UCSD-AML1 (cell line): ENCODE measurements around the gene IL36A.
A peak's percentile ranks its signal among the peaks of the same experiment; 100 is the strongest.

Source experiments
- DNase-seq: peaks from one replicate; lab custom pipeline; 2025; ENCODE audit not compliant: unreplicated experiment; lab: John Stamatoyannopoulos, UW

Gene IL36A

GRCh38 chr2:113005030-113005509 lies at the start of gene IL36A:
Gene IL36A (plus strand): TSS chr2:113005459. CDS start chr2:113005872, 413 bp downstream.
- DNase-seq, result no peak

GRCh38 chr2:112957511-112957910 lies 47.7 kb upstream of the IL36A start:
- no peak for DNase-seq

GRCh38 chr2:112958428-112959108 lies 46.7 kb upstream of the IL36A start:
- no peak for DNase-seq

- no peak for DNase-seq
Observed at GRCh38 chr2:112959109-112959812, 46.0 kb upstream of the IL36A start.

GRCh38 chr2:112960230-112960825 lies 44.9 kb upstream of the IL36A start:
- DNase-seq, result no peak

GRCh38 chr2:112962308-112963175 lies 42.7 kb upstream of the IL36A start:
- no peak for DNase-seq

- DNase-seq, result no peak
Observed at GRCh38 chr2:112967023-112967422, 38.2 kb upstream of the IL36A start.

- DNase-seq, result no peak
Observed at GRCh38 chr2:112972423-112973086, 32.7 kb upstream of the IL36A start.

GRCh38 chr2:112973156-112973555 lies 32.1 kb upstream of the IL36A start:
- no peak for DNase-seq

GRCh38 chr2:112977559-112978056 lies 27.7 kb upstream of the IL36A start, which contains the start of gene IL36G:
Gene IL36G (plus strand): TSS chr2:112978006. CDS start chr2:112978639, 633 bp downstream.
- no peak for DNase-seq

- DNase-seq, result no peak
Observed at GRCh38 chr2:112979731-112980130, 25.5 kb upstream of the IL36A start.

GRCh38 chr2:112980537-112980936 lies 24.7 kb upstream of the IL36A start:
- no peak for DNase-seq

- no peak for DNase-seq
Observed at GRCh38 chr2:112985090-112985489, 20.2 kb upstream of the IL36A start.

GRCh38 chr2:112989611-112990010 lies 15.6 kb upstream of the IL36A start:
- no peak for DNase-seq

GRCh38 chr2:112993831-112994230 lies 11.4 kb upstream of the IL36A start:
- no peak for DNase-seq

GRCh38 chr2:112994648-112995047 lies 10.6 kb upstream of the IL36A start:
- no peak for DNase-seq

GRCh38 chr2:112995346-112995920 lies 9.8 kb upstream of the IL36A start:
- DNase-seq, result no peak

- peak; percentile 29 for DNase-seq
Observed at GRCh38 chr2:112996635-112997034, 8.6 kb upstream of the IL36A start.

GRCh38 chr2:112997151-112997550 lies 8.1 kb upstream of the IL36A start:
- DNase-seq, result no peak

GRCh38 chr2:113000436-113000835 lies 4.8 kb upstream of the IL36A start:
- no peak for DNase-seq
